Transverse colon (tissue), 4 donors: ENCODE results near the gene ARID3B. TPM values are rescaled to one million over a fixed set of nuclear protein-coding genes. Genes with fewer than 3 reads are reported as not detected.

Experiments used
- DNase-seq: peaks from one replicate; pipeline ENCODE4 v3.0.0-alpha.2; 2019
- H3K27ac ChIP-seq, 4 donors: fragments of 200-600 bp; sonication (generic); 2 replicates each; pipeline ENCODE4 v1.5.1; 2016 to 2018; ENCODE audit warnings: inconsistent platforms in 4 of 4
- H3K27me3 ChIP-seq: fragments of 200-600 bp; sonication (generic); 2 replicates; pipeline ENCODE4 v1.5.1; 2017; ENCODE audit warnings: inconsistent platforms
- H3K36me3 ChIP-seq, 4 donors: fragments of 200-600 bp; sonication (generic); 2 replicates each; pipeline ENCODE4 v1.5.1; 2017 to 2019; ENCODE audit warnings: inconsistent platforms in 4 of 4
- H3K4me1 ChIP-seq, 4 donors: fragments of 200-600 bp; sonication (generic); 2 replicates each; pipeline ENCODE4 v1.5.1; 2017 to 2020; ENCODE audit warnings: inconsistent platforms in 4 of 4
- H3K4me3 ChIP-seq, 4 donors: fragments of 200-600 bp; sonication (generic); 1 replicate in 1 of 4; 2 replicates in 3 of 4; pipeline versions ENCODE4 v1.5.1 to v1.6.1; 2017 to 2019; ENCODE audit warnings: inconsistent platforms in 4 of 4
- H3K9me3 ChIP-seq, 2 donors: fragments of 200-600 bp; sonication (generic); 2 replicates each; pipeline ENCODE4 v1.5.1; 2017 to 2019; ENCODE audit warnings: inconsistent platforms in 2 of 2
- CTCF ChIP-seq, 5 experiments: fragments of 200-600 bp in 3 of 5; fragments of 450-650 bp in 2 of 5; sonication (generic) in 3 of 5; IDR thresholded peaks; 1 replicate in 2 of 5; 2 replicates in 3 of 5; pipeline ENCODE4 v1.5.1; 2016 to 2017; ENCODE audit warnings: antibody characterized with exemption in 5 of 5, inconsistent platforms in 3 of 5, mild to moderate bottlenecking in 2 of 5, moderate library complexity in 1 of 5
- EP300 ChIP-seq: sonication (generic); formaldehyde crosslinking; IDR thresholded peaks from one replicate; pipeline ENCODE4 v1.6.1; 2017; ENCODE audit warnings: antibody characterized with exemption, low read depth
- POLR2A ChIP-seq: fragments of 450-650 bp; IDR thresholded peaks from one replicate; pipeline ENCODE4 v1.6.1; 2016; ENCODE audit warnings: antibody characterized with exemption, mild to moderate bottlenecking, moderate library complexity
- POLR2AphosphoS5 ChIP-seq, 3 donors: sonication (generic); formaldehyde crosslinking; IDR thresholded peaks; one replicate each; pipeline ENCODE4 v1.6.1; 2016; ENCODE audit warnings: antibody characterized with exemption in 3 of 3
- WGBS, 2 donors: methylation state at CpG; one replicate each; pipeline ENCODE4 v1.1.5; 2018; ENCODE audit warnings: low coverage in 1 of 2; 5-methylcytosine and 5-hydroxymethylcytosine counted together
- in situ Hi-C, 4 donors: fragments of 200-750 bp; cut with MboI; loops; one replicate each; pipeline versions ENCODE4 v1.15.0 to v1.15.1; 2017; ENCODE audit warnings: low sequenced_read_pairs in 3 of 4, low pct_ligation_motif_present in 1 of 4, low pct_unique_long_range_greater_than_20kb in 1 of 4
- intact Hi-C: fragments of 100-400 bp; cut with DNase I; formaldehyde crosslinking; loops from one replicate; pipeline ENCODE4 v1.15.1; 2023; ENCODE audit warnings: low total_unique reads
- total RNA-seq, 4 donors: library from RNA; depleted of rRNA; stranded (reverse); fragments of >200 nt; gene quantifications; one replicate each; pipeline ENCODE4 v1.1.0, GENCODE V29; 2016

Gene ARID3B
- total RNA-seq, 4 donors from 2014 or later, result 9.6 to 25.8 (median 12.5) TPM

GRCh38 chr15:74641151-74641550, 100.1 kb downstream of the ARID3B start:
- no peaks in the 10 kb centered on the region for H3K27me3 ChIP-seq
- no peak overlapping the region for H3K4me3 ChIP-seq
- intact Hi-C loops (no loop called here), in situ Hi-C loops (loop anchor here (5.0 to 25.0 kb wide), 4 partner anchors 114 to 321 kb away; partner anchors contain the start of genes COX5A (in 2 of the 4) and RPP25 (in 1 of the 4))
- H3K27ac ChIP-seq, result no peak overlapping the region
- peaks cover 9 to 37% (median 27%) of the 10 kb centered on the region in 4 donors for H3K4me1 ChIP-seq
- no peaks in the 10 kb centered on the region for H3K9me3 ChIP-seq
- TF ChIP-seq POLR2AphosphoS5 (IDR thresholded peaks at IDR 0.05), result no peak
- no peak for TF ChIP-seq CTCF (IDR thresholded peaks at IDR 0.05)
- TF ChIP-seq POLR2A, result no peak
- no peak for TF ChIP-seq EP300
- WGBS, 2 donors, result 50 to 81% methylated on average over 1 of the region's 1 CpG
- no peak for DNase-seq
- H3K36me3 ChIP-seq, result peaks cover 0 to 10% (median 4%) of the 10 kb centered on the region in 4 donors

GRCh38 chr15:74642348-74642733, 101.3 kb downstream of the ARID3B start:
- intact Hi-C loops (no loop called here), in situ Hi-C loops (loop anchor here (5.0 to 25.0 kb wide), 4 partner anchors 112 to 320 kb away; partner anchors contain the start of genes COX5A (in 2 of the 4) and RPP25 (in 1 of the 4))
- 49 to 50% methylated on average over 2 to 4 of the region's 4 CpGs for WGBS, 2 donors
- H3K36me3 ChIP-seq, result peaks cover 0 to 8% (median 3%) of the 10 kb centered on the region in 4 donors
- no peaks in the 10 kb centered on the region for H3K9me3 ChIP-seq
- no peak for DNase-seq
- no peak overlapping the region for H3K4me3 ChIP-seq
- no peaks in the 10 kb centered on the region for H3K27me3 ChIP-seq
- TF ChIP-seq POLR2A (no peak), EP300 (no peak), CTCF (IDR thresholded peaks at IDR 0.05) (no peak), POLR2AphosphoS5 (IDR thresholded peaks at IDR 0.05) (no peak)
- peaks cover 9 to 43% (median 27%) of the 10 kb centered on the region in 4 donors for H3K4me1 ChIP-seq
- peak overlapping the region; percentile 67 to 76 (median 70) for H3K27ac ChIP-seq

- intact Hi-C loops (no loop called here), in situ Hi-C loops (loop anchor here (5.0 to 25.0 kb wide), 4 partner anchors 112 to 319 kb away; partner anchors contain the start of genes COX5A (in 2 of the 4) and RPP25 (in 1 of the 4))
- WGBS, 2 donors, result 20 to 52% methylated on average over 3 to 11 of the region's 11 CpGs
- Histone ChIP-seq H3K36me3 (peaks cover 0 to 8% (median 3%) of the 10 kb centered on the region in 4 donors), H3K27me3 (no peaks in the 10 kb centered on the region), H3K27ac (peak overlapping the region; percentile 67 to 76 (median 70)), H3K4me1 (peaks cover 9 to 43% (median 27%) of the 10 kb centered on the region in 4 donors), H3K4me3 (no peak overlapping the region), H3K9me3 (no peaks in the 10 kb centered on the region)
- TF ChIP-seq POLR2AphosphoS5 (IDR thresholded peaks at IDR 0.05) (peak in 1 of 3 donors; percentile 33), CTCF (IDR thresholded peaks at IDR 0.05) (no peak), POLR2A (no peak), EP300 (no peak)
- peak; percentile 44 for DNase-seq
Measured at GRCh38 chr15:74642734-74643664, 102.0 kb downstream of the ARID3B start.

- DNase-seq, result no peak
- Histone ChIP-seq H3K9me3 (no peaks in the 10 kb centered on the region), H3K36me3 (peaks cover 0 to 8% (median 3%) of the 10 kb centered on the region in 4 donors), H3K27ac (peak overlapping the region; percentile 67 to 76 (median 70)), H3K4me1 (peaks cover 9 to 43% (median 27%) of the 10 kb centered on the region in 4 donors), H3K4me3 (no peak overlapping the region), H3K27me3 (no peaks in the 10 kb centered on the region)
- in situ Hi-C loops (loop anchor here (5.0 to 25.0 kb wide), 4 partner anchors 111 to 319 kb away; partner anchors contain the start of genes COX5A (in 2 of the 4) and RPP25 (in 1 of the 4)), intact Hi-C loops (no loop called here)
- no peak for TF ChIP-seq POLR2AphosphoS5 (IDR thresholded peaks at IDR 0.05)
- TF ChIP-seq EP300, result no peak
- TF ChIP-seq POLR2A, result no peak
- TF ChIP-seq CTCF (IDR thresholded peaks at IDR 0.05), result no peak
- 66 to 73% methylated on average over 1 to 2 of the region's 2 CpGs for WGBS, 2 donors
Measured at GRCh38 chr15:74643665-74644204, 102.7 kb downstream of the ARID3B start.
